ENCODE results near the gene ZNF521. TPM values are rescaled to one million over a fixed set of nuclear protein-coding genes. Genes with fewer than 3 reads are reported as not detected.

The ZNF521 gene
- total RNA-seq, 1 experiment from 2014 or later: not detected

DNA sequence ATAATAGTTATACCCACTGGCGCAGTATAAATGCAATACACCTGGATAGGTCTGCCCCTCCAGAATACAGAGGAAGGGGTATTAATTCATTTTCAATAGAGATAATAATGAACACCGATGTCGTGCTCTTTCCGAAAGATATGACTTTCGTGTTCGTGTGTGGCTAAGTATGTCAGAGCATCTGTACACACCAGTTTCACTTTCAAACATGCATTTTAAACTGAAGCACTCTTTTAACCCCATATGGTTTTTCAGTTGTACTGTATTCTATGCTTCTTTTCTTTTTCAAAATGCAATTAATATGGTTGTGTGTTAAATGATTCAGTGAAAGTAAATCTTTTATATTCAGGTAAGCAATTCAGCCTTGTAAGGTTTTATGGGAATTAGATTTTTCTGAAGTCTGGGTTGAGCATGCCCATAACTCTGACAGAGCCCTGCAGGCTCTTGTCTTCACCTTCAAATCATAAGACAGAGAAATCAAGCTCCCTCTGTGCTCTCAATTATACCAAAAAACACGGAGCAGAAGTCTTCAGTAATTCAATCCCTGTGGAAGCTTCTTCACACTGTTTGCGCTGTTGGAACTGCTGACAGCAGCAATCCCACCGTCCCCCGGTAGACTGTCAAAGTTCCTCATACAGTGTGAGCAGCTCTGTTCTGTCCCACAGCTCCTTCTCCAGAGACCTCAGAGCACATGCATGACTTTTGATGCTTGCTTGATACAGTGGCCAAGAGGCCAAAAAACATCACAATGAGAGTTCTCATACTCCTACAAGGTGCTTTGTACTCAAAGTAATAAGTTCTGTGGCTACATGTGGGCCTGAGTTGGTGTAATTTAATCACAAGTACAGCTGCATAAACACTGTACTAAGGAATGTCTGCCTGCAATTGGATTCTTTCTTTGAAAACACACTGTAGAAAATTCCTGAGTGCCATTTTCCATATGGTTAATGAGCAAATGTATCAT is 186.8 kb downstream of the ZNF521 start:
- in situ Hi-C loops (cut with HindIII; ENCODE audit: low pct_unique_long_range_greater_than_20kb, low sequenced_read_pairs): no loop called here
- DNase-seq (ENCODE audit: low read depth): no peak

DNA sequence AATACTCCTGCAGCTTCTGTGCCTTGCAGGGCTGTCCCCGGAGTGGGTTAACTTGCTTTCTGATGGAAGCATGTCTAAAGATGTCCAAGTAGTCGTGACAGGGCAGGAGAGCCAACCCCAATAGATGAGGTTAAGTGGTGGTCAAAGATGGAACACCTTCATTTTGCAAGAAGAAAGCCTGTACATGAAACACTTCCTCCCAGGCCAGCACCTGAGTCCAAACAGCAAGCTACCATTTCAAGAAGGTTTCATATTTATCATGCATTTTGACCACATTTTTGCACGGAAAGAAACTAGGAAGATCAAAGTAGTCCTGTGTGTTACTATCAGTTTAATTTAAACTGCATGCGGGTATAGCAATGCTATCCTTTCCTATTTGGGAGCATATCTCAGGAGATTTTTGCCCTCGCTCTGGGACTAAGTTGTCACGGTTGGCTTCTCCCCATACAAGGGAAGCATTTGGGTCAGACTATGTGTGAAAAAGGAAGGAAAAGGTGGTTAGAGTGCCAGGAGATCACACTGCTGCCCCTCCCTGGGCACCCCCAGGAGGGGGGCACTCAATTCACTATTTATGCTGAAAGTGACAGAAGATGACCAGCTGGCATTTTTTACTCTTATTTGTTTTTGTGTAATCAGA is 187.6 kb downstream of the ZNF521 start:
- in situ Hi-C loops (cut with HindIII; ENCODE audit: low pct_unique_long_range_greater_than_20kb, low sequenced_read_pairs): no loop called here
- no peak for DNase-seq (ENCODE audit: low read depth)

DNA sequence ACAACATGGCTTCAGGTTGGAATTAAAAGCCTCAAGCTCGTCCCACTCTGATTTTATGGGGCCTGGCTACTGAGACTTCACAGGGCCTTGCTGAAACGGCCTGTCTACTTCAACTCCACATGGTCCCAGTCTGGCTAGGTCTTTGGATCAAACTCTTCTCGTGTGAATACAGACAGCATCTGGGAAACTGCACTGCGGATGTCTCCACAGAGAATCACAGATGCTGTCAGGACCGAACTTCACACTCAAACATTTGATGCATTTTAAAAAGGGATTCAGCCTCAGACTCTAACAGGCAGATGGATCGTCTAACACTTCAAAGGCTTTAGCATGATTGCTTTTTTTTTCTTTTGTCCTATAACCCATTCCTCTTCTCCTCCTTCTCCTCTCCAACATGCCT is 198.5 kb downstream of the ZNF521 start:
- in situ Hi-C loops (cut with HindIII; ENCODE audit: low pct_unique_long_range_greater_than_20kb, low sequenced_read_pairs): no loop called here
- DNase-seq (ENCODE audit: low read depth): no peak

DNA sequence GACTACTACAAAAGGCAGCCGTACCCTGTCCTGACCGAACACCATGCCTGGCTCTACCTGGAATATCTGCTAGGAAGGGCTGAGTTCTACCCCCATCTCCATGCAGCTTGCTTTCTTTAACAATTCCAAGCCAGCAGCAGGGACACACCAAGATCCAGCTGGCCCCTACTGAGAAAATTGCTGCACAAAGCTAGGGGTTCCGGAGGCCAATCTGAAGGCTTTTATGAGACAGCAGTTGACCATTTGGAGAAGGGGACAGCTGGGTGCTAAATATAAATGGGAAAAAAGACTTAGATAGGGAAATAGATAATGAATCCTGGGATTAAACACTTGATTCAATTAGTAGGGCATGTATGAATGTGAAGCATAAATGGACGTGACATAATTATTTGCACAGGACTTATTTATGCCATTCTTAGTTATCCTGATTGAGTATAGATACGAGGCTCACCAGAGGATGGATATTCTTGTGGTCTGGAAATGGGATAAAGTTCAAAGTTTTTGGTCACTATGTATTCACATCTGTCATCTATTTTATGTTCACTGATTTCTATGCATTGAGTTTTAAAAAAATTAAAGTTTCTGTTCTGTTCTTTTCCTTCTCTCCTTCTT is 204.0 kb downstream of the ZNF521 start:
- in situ Hi-C loops (cut with HindIII; ENCODE audit: low pct_unique_long_range_greater_than_20kb, low sequenced_read_pairs): no loop called here
- DNase-seq (ENCODE audit: low read depth): no peak

DNA sequence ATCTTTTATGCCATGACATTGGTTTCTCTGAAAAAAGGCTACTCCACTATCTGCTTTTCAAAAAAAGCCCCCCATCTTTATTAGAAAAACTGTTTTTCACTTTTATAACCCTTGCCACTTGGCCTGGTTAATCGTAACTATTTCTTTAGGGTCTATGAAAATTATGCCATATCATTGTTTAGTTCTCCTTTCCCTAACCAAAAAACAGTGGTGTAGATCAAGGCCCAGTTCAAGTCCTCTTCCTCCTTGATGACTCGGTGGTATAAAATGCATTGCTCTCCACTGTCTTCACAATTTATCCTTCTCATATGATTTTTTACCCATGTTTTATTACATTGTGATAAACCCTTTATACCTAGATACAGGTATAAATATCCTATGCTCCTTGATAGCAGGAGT is 205.5 kb downstream of the ZNF521 start:
- in situ Hi-C loops (cut with HindIII; ENCODE audit: low pct_unique_long_range_greater_than_20kb, low sequenced_read_pairs): no loop called here
- no peak for DNase-seq (ENCODE audit: low read depth)

DNA sequence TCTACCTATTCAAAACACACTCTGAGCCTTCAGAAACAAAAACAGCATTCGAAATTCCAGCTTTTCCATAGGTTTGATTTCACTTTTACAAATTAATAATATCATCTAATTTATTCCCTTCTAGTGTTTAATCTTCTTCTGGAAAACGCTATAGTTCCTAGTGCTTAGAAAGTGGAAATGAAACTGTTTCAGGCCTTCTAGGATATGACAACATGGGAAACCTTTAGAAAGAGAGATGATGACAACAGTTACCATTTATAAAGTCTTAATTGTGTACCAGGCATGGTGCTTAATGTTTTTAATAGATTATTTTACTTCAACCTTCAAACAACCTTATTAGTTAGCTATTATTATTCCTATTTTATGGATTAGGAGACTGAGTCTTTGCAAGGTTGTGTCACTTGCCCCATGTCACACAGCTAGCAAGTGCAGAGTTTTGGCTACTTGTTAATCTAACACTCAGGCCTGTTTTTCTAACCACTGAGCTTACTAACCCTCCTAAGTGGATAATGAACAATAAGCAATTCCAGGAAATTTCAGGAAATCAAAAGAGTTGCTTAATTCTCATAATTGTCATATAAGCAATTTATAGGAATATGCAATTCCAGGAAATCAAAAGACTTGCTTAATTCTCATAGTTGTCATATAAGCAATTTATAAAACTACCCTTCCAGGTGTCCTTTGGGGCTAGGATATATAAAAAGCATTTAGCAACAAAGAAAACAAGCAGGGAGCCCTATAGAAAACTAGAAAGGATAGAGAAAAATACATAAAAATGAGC is 206.0 kb downstream of the ZNF521 start:
- no peak for DNase-seq (ENCODE audit: low read depth)
- in situ Hi-C loops (cut with HindIII; ENCODE audit: low pct_unique_long_range_greater_than_20kb, low sequenced_read_pairs): no loop called here

DNA sequence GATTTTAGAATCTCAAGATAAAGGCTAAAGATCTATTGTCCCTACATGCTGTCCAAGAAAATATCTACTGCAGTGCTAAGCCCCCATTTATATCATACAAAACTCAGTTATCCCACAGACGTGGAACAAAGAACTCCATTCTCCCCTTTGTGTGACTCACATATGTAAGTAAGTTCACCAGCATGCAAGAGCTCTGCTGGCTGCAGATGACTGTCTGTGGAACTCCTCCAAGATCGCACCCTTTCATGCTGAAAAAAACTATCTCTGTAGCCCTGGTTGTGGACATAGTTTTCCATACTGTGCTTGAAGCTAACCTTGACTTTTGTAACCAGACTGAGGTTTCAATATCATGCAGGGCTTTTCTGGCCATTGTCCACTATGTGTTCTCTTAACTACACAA is 207.1 kb downstream of the ZNF521 start:
- DNase-seq (ENCODE audit: low read depth): no peak

DNA sequence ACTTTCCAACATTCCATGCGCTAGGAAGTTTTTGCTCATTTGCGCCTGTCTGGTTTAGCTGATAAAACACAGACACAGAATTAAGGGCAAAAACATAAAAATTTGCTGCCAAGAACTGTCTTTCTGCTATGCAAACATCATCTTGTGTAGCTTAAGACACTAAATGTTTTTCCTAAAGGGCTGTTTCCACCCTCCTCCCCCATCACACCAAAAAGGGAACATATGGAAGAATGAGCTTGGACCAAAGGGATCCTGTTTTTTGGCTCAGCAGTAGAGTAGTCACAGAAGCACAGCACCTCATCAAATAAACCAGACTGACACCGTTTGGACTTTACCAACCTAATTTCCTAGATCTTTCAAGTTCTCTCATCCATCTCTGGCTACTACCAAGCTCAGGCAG is 210.1 kb downstream of the ZNF521 start:
- DNase-seq (ENCODE audit: low read depth): no peak
- in situ Hi-C loops (cut with HindIII; ENCODE audit: low pct_unique_long_range_greater_than_20kb, low sequenced_read_pairs): no loop called here

More for the DNA sequence above, 207.1 kb downstream of the ZNF521 start:
- in situ Hi-C loops (cut with HindIII; ENCODE audit: low pct_unique_long_range_greater_than_20kb, low sequenced_read_pairs): no loop called here

DNA sequence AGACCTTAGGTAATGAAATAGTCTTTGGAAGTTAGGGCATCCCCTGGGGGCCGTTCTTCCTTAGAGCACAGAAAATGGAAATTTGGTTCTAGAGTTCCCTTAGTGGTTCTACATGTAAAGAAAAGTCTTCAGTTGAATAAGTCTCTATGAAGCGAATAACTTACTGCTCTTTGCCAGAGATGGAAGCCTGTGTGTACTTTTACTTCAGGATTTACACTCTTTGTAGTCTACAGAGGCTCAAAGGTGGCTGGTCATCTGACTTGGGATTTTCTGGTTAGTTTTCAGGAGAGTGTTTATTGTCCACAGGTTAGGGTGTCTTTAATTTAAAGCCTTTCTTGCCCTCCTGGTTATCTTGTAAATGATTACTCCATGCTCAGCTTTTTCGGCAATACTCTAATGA is 210.6 kb downstream of the ZNF521 start:
- in situ Hi-C loops (cut with HindIII; ENCODE audit: low pct_unique_long_range_greater_than_20kb, low sequenced_read_pairs): no loop called here
- DNase-seq (ENCODE audit: low read depth): no peak

DNA sequence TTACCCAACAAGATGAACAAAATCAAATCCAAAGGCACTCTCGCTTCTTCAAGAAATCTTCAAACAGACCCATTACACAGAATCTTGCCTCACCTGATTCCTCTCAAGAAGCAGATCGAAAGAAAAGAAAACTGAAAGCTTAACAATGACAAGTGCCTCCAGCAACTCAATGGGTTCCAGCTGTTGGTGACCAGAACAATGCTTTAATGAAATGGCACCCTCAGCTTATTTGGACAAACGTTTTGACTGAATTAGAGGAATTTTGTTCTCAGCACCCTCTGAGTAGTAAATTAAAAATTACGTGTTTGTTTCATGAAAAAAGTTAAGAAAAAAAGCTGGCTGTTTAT is 211.0 kb downstream of the ZNF521 start:
- DNase-seq (ENCODE audit: low read depth): no peak
- in situ Hi-C loops (cut with HindIII; ENCODE audit: low pct_unique_long_range_greater_than_20kb, low sequenced_read_pairs): no loop called here

DNA sequence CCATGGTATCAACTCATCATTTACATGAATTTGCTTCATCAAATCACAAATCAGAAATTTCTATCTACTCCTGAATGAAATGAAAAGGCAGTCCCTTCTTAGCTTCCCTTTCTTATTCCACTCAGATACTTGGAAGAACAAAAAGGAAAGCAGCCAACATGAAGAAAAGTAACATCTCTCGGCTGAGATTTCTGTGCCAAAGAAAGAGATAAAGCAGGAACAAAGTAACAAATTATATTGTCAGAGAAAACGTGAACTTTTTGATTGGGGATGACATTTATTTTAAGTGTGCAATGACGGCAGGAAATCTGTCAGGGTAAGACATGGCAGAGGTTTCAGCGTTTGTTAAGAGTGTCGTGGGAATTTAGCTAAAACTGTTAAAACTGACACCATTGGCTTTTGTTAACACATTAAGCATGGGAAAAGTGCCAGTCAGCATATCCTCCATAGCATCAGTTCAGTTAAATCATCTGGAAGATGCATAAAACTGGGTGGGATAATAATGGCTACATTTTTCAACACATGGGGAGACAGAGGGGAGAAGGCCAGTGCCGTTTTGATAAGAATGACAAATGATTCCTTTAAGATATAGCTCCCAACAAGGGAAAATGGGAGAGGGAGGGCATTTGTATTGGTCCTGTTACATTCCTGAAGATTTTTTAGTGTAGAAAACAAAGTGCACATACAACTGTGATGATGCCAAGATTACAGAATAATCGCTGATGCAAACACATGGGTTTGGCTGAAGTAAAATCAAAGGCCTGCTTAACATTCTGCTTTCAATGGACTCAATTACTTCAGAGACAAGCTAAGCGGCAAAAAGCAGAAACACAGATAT is 211.6 kb downstream of the ZNF521 start:
- in situ Hi-C loops (cut with HindIII; ENCODE audit: low pct_unique_long_range_greater_than_20kb, low sequenced_read_pairs): no loop called here
- no peak for DNase-seq (ENCODE audit: low read depth)

DNA sequence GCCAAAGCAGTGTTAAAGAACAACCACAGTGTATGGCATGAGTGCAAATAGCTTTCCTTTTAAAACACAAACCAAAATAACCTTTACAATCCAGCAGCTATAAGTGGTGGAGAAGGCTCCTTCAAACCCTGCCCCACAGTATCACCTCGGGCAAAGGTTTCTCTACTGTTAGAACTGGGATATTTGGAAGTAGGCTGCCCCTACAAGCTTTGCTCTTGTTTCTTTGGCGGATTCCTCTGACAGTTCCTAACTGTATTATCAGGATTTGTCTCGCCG is 214.8 kb downstream of the ZNF521 start:
- in situ Hi-C loops (cut with HindIII; ENCODE audit: low pct_unique_long_range_greater_than_20kb, low sequenced_read_pairs): no loop called here
- DNase-seq (ENCODE audit: low read depth): no peak

DNA sequence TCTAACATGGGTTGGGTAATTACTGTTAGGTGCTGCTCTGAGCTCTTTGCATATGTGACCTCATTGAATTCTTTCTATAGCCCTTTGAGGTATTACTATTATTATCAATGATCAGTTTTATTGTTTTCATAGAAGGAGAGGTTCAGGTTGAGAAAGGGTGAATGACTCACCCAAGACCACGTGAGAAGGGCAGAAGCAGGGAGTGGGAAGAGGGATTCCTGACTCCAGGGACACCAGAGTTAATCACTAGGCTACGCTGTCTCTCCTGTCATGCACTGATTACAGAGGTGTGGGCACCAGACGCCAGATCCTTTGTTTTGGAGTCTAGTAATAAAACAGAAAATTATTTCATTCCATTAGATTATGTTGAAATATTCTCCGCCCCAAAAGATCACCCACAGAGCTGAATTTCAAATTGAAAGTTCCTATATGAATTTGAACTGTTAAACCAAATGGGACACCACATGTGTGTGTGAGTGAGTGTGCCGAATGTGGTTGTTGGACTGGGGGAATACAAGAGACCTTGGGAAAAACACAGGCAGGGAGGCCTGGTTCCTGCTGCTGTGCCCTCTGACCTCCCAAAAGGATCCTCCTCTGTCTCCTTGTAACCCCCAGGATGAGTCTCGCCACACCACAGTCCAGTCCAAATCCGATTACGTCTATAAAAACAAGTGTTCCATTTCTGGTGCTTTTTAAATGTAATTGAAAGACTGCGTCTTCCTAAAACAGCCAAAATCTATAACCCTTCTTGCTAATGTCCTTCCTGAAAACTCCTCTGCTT is 215.4 kb downstream of the ZNF521 start:
- no peak for DNase-seq (ENCODE audit: low read depth)
- in situ Hi-C loops (cut with HindIII; ENCODE audit: low pct_unique_long_range_greater_than_20kb, low sequenced_read_pairs): no loop called here

DNA sequence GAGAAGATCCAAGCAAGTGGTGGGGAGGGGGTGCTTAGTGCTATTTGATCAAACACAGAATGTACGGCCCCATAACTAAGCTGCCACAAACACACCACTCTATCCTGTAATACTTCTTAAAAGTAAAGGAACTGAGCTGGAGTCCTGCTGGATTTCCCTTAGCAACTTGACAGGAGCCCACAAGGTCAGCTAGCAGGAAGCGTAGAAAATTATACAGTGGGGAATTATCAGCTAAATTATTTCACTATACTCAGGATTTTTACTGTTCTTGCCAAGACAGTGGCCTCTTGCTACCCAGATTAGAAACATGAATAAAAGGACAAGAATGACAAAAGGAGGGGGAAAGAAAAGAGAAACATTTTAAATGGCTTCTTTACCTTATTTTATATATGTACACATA is 217.1 kb downstream of the ZNF521 start:
- in situ Hi-C loops (cut with HindIII; ENCODE audit: low pct_unique_long_range_greater_than_20kb, low sequenced_read_pairs): no loop called here
- DNase-seq (ENCODE audit: low read depth): no peak

DNA sequence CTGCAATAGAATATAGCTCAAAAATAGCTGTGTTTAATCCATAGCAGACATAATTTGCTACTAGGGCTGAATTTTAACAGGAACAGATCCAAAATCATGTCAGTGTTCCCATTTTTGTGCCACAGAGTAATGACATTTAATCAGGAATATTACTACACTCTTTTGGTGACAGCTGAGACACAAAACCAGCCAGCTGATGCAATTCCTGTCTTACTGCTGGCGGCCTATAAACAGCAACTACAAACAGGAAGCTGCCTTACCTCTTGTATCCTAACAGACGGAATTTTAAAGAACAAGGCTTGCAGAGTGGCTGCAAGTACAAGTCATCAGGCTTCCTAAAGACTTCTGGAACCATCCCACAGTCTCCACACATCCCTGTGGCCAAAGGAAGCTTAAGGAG is 218.1 kb downstream of the ZNF521 start:
- DNase-seq (ENCODE audit: low read depth): no peak
- in situ Hi-C loops (cut with HindIII; ENCODE audit: low pct_unique_long_range_greater_than_20kb, low sequenced_read_pairs): no loop called here

DNA sequence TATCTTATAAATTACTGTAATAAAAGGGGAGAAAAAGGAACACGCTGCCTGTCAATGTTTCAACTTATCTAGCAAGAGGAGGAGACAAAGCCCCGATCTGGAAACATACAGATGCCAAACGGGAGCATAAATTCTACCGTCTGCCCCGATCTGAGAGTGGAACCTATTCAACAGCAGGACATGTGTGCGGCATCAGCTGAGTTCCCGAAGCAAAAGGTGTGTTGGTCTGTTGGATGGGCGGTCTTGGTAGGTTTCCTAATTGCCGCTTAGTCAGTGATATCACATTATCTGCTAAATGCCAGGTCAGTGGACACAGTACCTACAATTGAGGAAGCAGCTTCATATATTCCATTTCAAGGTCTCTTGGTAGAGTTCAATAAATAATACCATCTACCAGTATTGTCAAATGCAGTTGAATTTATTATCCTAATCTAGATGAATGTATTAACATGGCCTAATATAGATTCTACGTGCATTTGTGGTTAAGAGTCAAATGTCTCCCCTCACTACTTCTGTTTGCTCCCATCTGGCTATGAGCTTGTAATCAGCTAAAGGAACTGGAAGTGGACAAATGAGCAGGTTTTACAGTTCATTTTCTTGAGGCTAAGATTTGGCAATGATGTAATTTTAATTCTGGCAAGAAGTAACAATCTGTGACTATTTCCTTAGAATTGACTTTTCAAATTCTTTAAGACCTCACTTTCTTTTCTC is 219.0 kb downstream of the ZNF521 start:
- in situ Hi-C loops (cut with HindIII; ENCODE audit: low pct_unique_long_range_greater_than_20kb, low sequenced_read_pairs): no loop called here
- DNase-seq (ENCODE audit: low read depth): no peak

DNA sequence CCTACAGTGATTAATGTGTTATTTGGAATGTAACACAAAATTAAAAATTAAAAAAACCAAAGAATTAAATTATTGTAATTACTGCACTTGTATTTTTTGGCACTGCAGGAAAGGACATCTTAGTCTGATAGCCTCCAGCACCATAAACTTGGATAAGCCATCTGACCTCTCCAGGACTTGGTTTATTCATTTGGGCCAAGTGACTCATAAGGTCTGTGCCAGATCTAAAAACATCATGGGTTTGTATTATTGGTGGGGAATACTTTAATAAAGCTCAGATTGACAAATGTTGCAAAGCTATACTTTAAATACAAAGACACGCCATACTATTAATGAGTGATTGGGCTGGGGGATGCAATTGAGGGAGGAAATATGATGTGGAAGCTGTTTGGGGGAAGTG is 225.2 kb downstream of the ZNF521 start:
- DNase-seq (ENCODE audit: low read depth): no peak
- in situ Hi-C loops (cut with HindIII; ENCODE audit: low pct_unique_long_range_greater_than_20kb, low sequenced_read_pairs): no loop called here

Data from Caki2 (cell line).